GM18517 (cell line): ENCODE measurements around the gene FSTL4.

ENCODE experiments used
- ATAC-seq: cut with Tn5 transposase; IDR thresholded peaks from one replicate; pipeline ENCODE4 v1.9.1; 2021; ENCODE audit warnings: mild to moderate bottlenecking, moderate library complexity; ENCODE audit not compliant: unreplicated experiment

Gene FSTL4

DNA sequence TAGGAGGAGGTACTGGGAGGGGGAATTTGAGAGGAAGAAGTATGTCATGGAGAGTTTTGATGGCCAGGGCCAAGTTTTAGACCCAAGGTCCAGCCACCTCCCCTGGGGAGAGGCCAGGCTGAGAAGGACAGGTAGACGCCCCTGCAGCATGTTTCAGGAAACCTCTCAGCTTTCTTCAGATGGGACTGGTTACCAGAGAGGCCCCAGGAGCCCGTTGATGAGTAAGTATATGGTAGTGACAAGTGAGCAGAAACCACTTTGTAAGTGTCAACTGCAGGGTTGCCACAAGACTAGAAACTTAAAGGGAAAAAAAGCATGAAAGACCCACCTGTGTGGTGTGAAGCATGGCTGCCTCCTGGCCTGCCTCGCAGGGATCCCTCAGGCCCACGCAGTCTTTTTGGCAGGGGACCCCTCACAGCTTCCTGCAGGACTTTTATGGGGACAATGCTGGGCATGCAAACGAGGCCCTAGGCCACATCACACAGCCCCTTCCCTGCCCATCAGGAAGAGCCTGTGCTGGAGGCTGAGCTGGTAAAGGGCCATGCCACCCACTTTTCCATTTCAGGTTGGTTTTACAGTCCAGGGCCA lies 255.9 kb downstream of the FSTL4 start:
- no peak for ATAC-seq

DNA sequence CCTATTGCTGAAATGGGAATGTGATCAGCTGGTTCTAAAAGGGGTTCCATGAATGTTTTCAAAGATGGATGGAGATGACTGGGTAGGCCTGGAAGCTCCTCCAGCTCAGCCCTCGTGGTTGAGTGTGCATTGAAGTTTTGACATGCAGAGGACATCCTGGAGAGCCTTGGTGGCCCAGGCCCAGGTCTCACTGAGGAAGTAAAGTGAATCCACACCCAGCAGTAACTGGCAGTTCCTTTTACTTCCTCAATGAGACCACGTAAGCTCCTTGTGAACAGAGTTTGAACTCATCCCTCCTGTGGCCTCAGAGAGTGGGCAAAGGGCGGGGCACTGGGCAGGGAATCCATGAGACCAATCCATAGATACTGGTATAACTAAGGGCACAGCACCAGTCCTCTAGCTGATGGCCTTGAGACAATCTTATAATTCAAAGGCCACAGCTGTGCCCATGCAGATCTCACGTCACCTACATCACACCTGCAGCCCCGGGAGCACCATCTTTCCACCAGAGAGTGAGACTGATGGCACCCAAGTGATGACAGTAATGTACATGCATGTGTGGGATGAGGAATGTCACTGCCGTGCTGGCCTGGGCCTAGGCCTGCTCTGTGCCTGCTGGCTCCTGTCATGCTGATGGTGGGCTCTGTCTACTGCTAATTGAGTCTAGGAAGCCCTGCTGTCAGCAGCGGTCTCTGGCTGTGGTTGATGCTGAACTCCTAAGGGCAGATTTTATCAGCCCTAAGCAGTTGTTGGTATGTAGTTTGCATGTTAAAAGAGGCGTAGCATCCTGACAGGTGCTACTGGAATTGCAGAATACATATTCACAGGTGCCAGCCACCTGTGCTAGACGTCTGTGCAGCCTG lies 257.8 kb downstream of the FSTL4 start:
- ATAC-seq, result no peak

- ATAC-seq, result no peak
Measured at GRCh38 chr5:133353741-133354140, 258.6 kb downstream of the FSTL4 start.

- ATAC-seq, result no peak
Measured at GRCh38 chr5:133348406-133348805, 263.9 kb downstream of the FSTL4 start.

GRCh38 chr5:133347039-133347438 lies 265.3 kb downstream of the FSTL4 start:
- no peak for ATAC-seq

DNA sequence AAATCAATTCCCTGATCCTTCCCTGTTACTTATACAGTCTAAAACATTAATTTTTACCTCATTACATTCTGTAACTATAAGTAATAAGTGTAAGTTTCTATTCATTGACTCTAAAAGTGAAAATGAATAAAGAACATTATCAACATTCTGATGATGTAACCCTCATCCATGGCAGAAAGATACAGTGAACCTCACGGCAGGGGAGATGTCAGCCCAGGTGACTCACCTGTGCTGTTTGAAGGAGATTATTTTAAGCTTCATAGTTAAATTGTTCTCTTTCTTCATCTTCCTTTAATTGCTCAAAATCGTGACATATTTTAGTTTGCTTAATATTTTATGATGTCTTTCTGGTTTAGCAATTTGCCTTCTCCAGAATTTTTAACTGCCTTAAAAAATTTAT lies 268.1 kb downstream of the FSTL4 start:
- ATAC-seq, result no peak

DNA sequence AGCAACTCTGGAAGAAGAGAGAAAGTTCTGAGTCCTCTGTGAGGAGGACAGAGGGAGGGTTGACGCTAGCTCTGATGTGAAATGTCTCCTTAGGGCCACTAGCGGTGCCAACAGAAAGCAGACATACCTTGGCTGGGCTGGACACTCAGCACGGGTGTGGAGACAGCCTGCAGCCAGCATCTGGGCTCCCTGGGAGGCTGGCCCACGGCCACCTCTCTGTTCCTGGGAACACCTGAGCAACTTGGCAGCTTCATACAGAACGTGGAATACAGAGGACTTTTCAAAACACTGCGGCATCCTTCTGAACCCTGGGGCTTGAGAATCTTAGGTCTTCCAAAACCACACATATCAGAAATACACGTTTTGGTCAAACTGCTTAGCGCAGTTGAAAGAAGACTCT lies 269.1 kb downstream of the FSTL4 start:
- ATAC-seq, result no peak

GRCh38 chr5:133341915-133342710 lies 270.2 kb downstream of the FSTL4 start:
- ATAC-seq, result no peak

- no peak for ATAC-seq
Measured at GRCh38 chr5:133341296-133341695, 271.0 kb downstream of the FSTL4 start.

DNA sequence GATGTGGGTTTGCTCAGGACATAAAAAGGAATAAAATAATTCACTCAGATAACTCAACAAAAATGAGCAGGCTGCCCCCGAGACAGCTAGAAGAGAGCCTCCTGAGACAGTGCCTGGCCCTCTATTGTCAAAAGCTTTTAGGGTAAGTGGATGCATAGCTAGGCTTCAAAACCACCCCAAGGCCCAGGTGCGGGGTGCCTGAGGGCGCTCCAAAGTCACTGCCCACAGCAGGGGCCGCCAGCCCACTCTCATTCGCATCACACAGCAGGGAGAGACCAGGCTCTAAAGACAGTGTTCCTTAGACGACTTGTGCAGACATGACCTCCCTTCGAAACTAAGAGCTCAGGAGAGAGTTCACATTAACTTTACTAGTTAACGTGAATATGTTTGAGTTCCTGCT lies 271.5 kb downstream of the FSTL4 start:
- no peak for ATAC-seq

- no peak for ATAC-seq
Measured at GRCh38 chr5:133340002-133340755, 272.2 kb downstream of the FSTL4 start.

- no peak for ATAC-seq
Measured at GRCh38 chr5:133338504-133339355, 273.6 kb downstream of the FSTL4 start.

DNA sequence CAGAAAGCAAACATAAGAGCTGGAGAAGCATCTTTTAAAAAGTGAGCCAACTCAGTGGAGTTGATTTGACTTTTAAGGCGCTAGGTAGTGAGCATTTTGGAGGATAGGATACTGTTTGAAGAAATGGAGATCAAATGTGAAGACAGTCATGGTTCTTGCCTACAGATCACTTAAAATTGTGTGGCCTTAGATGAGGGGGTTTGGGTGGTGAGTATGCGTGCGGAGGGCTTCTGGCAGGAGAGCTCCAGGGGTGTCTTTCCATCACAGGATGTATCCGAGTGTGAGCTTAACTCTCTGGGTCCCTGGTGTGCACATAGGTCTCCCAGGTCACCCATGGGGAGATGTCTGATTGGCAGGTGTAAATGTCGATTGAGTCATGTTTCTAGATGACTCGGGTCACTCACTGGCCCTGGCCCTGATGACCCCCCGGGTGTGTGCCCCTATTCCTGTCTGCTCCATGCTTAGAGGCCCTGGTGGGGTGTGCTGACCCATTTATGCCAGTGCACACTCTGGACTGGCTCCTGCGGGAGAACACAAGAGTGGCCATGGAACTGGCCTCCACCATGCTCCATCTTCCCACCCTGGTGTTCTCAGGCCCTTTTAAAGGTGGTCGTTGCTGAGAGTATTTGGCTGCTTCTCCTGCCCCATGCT lies 274.4 kb downstream of the FSTL4 start:
- no peak for ATAC-seq

DNA sequence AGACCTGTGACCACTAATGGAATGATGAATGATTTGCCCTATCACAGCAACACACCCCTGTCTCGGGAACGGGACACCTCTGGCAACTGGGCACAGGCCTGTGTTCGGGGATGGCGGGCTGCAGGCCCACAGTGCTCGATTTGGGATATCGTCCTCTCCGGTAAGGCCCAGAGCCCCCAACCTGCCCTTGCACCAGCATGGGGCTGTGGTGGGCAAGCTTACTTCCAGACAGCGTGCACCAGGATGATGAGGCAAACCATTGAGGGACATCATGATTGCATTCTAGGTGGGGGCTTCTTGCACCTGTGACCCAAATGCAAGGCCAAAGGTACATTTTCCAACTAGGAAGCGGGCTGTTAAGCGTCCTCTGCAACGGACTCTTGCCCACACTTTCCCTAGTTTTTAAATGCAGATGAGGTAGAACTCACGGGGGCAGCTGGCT lies 275.4 kb downstream of the FSTL4 start:
- no peak for ATAC-seq

- no peak for ATAC-seq
Measured at GRCh38 chr5:133336121-133336968, 276.0 kb downstream of the FSTL4 start.

GRCh38 chr5:133334796-133335639 lies 277.3 kb downstream of the FSTL4 start:
- ATAC-seq, result no peak

DNA sequence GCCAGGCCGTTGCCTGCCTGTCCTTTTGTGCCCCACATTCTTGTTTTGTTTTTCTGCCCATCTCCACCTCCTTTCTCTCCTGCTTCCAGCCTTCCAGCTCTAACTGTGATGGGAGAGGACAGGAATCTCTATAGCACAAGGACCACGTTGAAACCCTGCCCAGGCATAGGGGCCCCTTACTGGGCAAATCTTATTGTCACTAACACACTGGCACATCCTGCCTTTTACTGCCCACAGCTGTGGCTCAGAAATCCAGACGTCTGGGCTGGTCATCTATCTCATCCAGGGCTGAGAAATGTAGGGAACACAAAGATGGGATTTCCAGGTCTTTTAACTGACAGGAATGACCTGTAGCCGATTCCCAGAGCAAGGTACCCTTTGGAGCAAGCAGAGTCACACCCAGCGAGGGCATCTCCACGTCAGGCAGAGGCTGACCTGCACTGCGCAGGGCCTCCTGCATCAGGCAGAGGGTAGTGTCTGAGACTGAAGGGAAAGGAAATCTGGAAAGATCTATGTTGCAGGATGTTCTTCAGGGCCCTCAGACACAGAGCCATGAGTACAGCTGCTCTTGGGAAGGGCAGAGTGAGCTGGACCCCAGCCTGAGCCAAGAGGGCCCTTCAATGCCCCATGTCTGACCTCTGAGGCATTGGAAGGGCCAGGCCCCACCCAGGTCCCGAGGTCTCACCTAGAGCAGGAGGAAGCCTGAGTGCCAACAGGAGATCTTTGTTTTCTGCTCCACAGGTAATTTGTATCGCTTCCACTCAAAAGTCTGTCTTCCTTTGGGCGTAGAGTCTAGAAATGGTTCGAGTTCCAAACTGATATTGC lies 278.8 kb downstream of the FSTL4 start:
- ATAC-seq, result no peak
